Posterior vena cava (tissue), 2 donors: ENCODE data around the gene XPO1. TPM values are rescaled to one million over a fixed set of nuclear protein-coding genes. Genes with fewer than 3 reads are reported as not detected.

Source experiments
- DNase-seq: peaks from one replicate; pipeline ENCODE4 v3.0.0-alpha.2; 2020; ENCODE audit warnings: low spot score
- intact Hi-C, 2 donors: fragments of 100-400 bp; cut with DNase I; formaldehyde crosslinking; loops; one replicate each; pipeline versions ENCODE4 v1.14.1 to v1.14.2; 2022 to 2023
- total RNA-seq, 2 donors: library from RNA; stranded (reverse); fragmentation: NEBNext Ultra II Directional; extraction: Animal tissue kit (Norgen Biotek cat#: 25700); gene quantifications; one replicate each; pipeline ENCODE4 v1.2.1, GENCODE V29; 2021
- donor health status: DM: yes; HTN: yes; CAD: no.
- donor health status: DM: yes; HTN: yes; CAD: no.

XPO1 gene
- total RNA-seq, 2 donors from 2014 or later = 78.4 to 136 TPM

- intact Hi-C loops = no loop called here
- no peak for DNase-seq
Observed at GRCh38 chr2:61443342-61444041, 94.7 kb downstream of the XPO1 start.

- no peak for DNase-seq
- intact Hi-C loops = no loop called here
Observed at GRCh38 chr2:61439241-61440002, 98.7 kb downstream of the XPO1 start.

- intact Hi-C loops = no loop called here
- DNase-seq = no peak
Observed at GRCh38 chr2:61438670-61439069, 99.5 kb downstream of the XPO1 start.

GRCh38 chr2:61437170-61437569 lies 101.0 kb downstream of the XPO1 start:
- intact Hi-C loops = no loop called here
- no peak for DNase-seq

- intact Hi-C loops = no loop called here
Observed at GRCh38 chr2:61436092-61436491, 102.1 kb downstream of the XPO1 start.

GRCh38 chr2:61435291-61435690 lies 102.9 kb downstream of the XPO1 start:
- intact Hi-C loops = no loop called here
- DNase-seq = no peak

More at GRCh38 chr2:61436092-61436491, 102.1 kb downstream of the XPO1 start:
- no peak for DNase-seq

GRCh38 chr2:61434314-61434713 lies 103.8 kb downstream of the XPO1 start:
- intact Hi-C loops = no loop called here
- DNase-seq = no peak

- intact Hi-C loops = no loop called here
- no peak for DNase-seq
Observed at GRCh38 chr2:61433606-61434005, 104.5 kb downstream of the XPO1 start.

- intact Hi-C loops = no loop called here
- DNase-seq = no peak
Observed at GRCh38 chr2:61432990-61433389, 105.2 kb downstream of the XPO1 start.

GRCh38 chr2:61431345-61431744 lies 106.8 kb downstream of the XPO1 start:
- intact Hi-C loops = no loop called here
- no peak for DNase-seq

Other genes with a start within 250 kb of the XPO1 start
- gene USP34, start 67.3 kb downstream of the XPO1 start, total RNA-seq = 100 to 1,000 TPM in 1 of 2 donors, 10 to 100 TPM in 1; 87.4 to 125 TPM